GM13977 (cell line): ENCODE results near the gene SYPL2.
"Not testable (repeated sequence)": the region's sequence is repeated elsewhere in the genome, so short reads cannot be mapped to it uniquely, and the experiment has no call there.

ENCODE experiments used
- DNase-seq: peaks from one replicate; pipeline ENCODE4 v3.0.0; 2012; ENCODE audit warnings: low spot score
- in situ Hi-C: fragments of 300-500 bp; cut with MboI; formaldehyde crosslinking; loops from one replicate; pipeline ENCODE4 v1.12.0; 2022; ENCODE audit warnings: low sequenced_read_pairs, low pct_unique_long_range_greater_than_20kb, mixed read lengths, inconsistent platforms; ENCODE audit not compliant: unreplicated experiment
- TF ChIP-seq, protein P1 (sequence below): IDR thresholded peaks from 2 replicates; pipeline ENCODE4 v1.5.1; 2012; ENCODE audit warnings: mild to moderate bottlenecking, control low read depth; ENCODE audit not compliant: insufficient read depth; ENCODE audit errors: extremely low read depth, missing control alignments

Gene SYPL2

GRCh38 chr1:109470245-109470644, 3.9 kb downstream of the SYPL2 start:
- no peak for DNase-seq
- in situ Hi-C loops, result no loop called here
- TF ChIP-seq, protein P1, sequence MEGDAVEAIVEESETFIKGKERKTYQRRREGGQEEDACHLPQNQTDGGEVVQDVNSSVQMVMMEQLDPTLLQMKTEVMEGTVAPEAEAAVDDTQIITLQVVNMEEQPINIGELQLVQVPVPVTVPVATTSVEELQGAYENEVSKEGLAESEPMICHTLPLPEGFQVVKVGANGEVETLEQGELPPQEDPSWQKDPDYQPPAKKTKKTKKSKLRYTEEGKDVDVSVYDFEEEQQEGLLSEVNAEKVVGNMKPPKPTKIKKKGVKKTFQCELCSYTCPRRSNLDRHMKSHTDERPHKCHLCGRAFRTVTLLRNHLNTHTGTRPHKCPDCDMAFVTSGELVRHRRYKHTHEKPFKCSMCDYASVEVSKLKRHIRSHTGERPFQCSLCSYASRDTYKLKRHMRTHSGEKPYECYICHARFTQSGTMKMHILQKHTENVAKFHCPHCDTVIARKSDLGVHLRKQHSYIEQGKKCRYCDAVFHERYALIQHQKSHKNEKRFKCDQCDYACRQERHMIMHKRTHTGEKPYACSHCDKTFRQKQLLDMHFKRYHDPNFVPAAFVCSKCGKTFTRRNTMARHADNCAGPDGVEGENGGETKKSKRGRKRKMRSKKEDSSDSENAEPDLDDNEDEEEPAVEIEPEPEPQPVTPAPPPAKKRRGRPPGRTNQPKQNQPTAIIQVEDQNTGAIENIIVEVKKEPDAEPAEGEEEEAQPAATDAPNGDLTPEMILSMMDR, result no peak

GRCh38 chr1:109472779-109473178, 6.4 kb downstream of the SYPL2 start:
- in situ Hi-C loops, result no loop called here
- TF ChIP-seq, protein P1, result no peak
- no peak for DNase-seq

GRCh38 chr1:109473284-109474057, 7.1 kb downstream of the SYPL2 start:
- DNase-seq, in situ Hi-C loops: not testable (repeated sequence)

- TF ChIP-seq, protein P1, result no peak
- no peak for DNase-seq
- in situ Hi-C loops, result no loop called here
Observed at GRCh38 chr1:109474697-109475096, 8.4 kb downstream of the SYPL2 start.

DNA sequence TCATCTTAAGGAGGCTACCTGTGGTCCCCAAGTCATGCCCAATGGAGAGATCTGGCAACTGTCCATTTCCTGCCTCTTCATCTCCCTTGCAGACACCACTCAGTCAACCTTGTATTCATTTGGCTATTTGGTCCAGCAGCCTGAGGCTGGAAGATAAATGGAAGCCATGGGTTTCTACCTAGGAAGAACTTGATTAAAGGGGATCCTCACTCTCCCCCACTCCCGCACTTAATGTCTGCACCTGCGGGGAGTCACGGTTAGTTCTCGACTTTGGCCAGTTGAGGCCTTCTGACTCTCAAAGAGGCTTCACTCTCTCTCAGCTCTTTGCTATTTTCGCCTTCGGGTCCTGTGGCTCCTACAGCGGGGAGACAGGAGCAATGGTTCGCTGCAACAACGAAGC, 8.9 kb downstream of the SYPL2 start:
- DNase-seq, result no peak
- TF ChIP-seq, protein P1, result no peak
- in situ Hi-C loops, result no loop called here

GRCh38 chr1:109476825-109477224, 10.5 kb downstream of the SYPL2 start:
- TF ChIP-seq, protein P1, result no peak
- in situ Hi-C loops, result no loop called here
- no peak for DNase-seq

DNA sequence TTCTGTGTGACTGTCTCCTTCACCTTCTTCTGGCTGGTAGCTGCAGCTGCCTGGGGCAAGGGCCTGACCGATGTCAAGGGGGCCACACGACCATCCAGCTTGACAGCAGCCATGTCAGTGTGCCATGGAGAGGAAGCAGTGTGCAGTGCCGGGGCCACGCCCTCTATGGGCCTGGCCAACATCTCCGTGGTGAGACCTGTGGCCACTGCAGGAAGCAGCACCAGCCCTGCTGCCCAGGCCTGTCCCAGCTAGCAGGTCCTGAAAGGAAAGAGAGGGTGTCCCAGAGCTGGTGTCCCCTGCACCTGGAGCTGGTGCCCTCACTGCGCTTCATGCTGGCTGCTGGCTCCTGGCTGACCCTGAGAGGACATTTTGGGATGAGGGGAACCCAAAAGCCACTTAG, 11.5 kb downstream of the SYPL2 start:
- in situ Hi-C loops, result no loop called here
- DNase-seq, result no peak
- TF ChIP-seq, protein P1, result no peak
